Measurements from ENCODE around the gene EVI2B.
A peak's percentile ranks its signal among the peaks of the same experiment; 100 is the strongest.
"Not testable (repeated sequence)": the region's sequence is repeated elsewhere in the genome, so short reads cannot be mapped to it uniquely, and the experiment has no call there.

EVI2B gene

GRCh38 chr17:31313982-31314781, at the start of gene EVI2B:
EVI2B (minus strand) TSS chr17:31314054; CDS start chr17:31305609, 8,445 bp downstream.
- no peak for DNase-seq (ENCODE audit: low read depth in 2 of 2)

GRCh38 chr17:31357839-31358394, 44.1 kb upstream of the EVI2B start:
- no peak for DNase-seq (ENCODE audit: low read depth in 2 of 2)

- no peak for DNase-seq (ENCODE audit: low read depth in 2 of 2)
Measured at GRCh38 chr17:31357091-31357490, 43.2 kb upstream of the EVI2B start.

- DNase-seq (ENCODE audit: low read depth in 2 of 2): no peak
Measured at GRCh38 chr17:31355935-31356334, 42.1 kb upstream of the EVI2B start.

GRCh38 chr17:31349454-31349853, 35.6 kb upstream of the EVI2B start:
- no peak for DNase-seq (ENCODE audit: low read depth in 2 of 2)

GRCh38 chr17:31345191-31345747, 31.4 kb upstream of the EVI2B start:
- not testable (repeated sequence) for DNase-seq (ENCODE audit: low read depth in 2 of 2)

- peak; percentile 34 to 42 for DNase-seq (ENCODE audit: low read depth in 2 of 2)
Measured at GRCh38 chr17:31339906-31340661, 26.2 kb upstream of the EVI2B start.

GRCh38 chr17:31329221-31329620, 15.4 kb upstream of the EVI2B start:
- DNase-seq (ENCODE audit: low read depth in 2 of 2): no peak

- DNase-seq (ENCODE audit: low read depth in 2 of 2): peak; percentile 51 to 62
Measured at GRCh38 chr17:31328160-31328535, 14.3 kb upstream of the EVI2B start.

GRCh38 chr17:31327534-31328159, 13.8 kb upstream of the EVI2B start:
- DNase-seq (ENCODE audit: low read depth in 2 of 2): peak; percentile 85 to 89

GRCh38 chr17:31323551-31323950, 9.7 kb upstream of the EVI2B start:
- DNase-seq (ENCODE audit: low read depth in 2 of 2): no peak

GRCh38 chr17:31321966-31322365, 8.1 kb upstream of the EVI2B start:
- DNase-seq (ENCODE audit: low read depth in 2 of 2): no peak

- DNase-seq (ENCODE audit: low read depth in 2 of 2): peak; percentile 61 to 70
Measured at GRCh38 chr17:31321481-31321880, 7.6 kb upstream of the EVI2B start, which contains the start of gene EVI2A. EVI2A (minus strand) TSS chr17:31321622; CDS start chr17:31319013, 2,609 bp downstream.

GRCh38 chr17:31320791-31321190, 6.9 kb upstream of the EVI2B start:
- DNase-seq (ENCODE audit: low read depth in 2 of 2): no peak

GRCh38 chr17:31320241-31320640, 6.4 kb upstream of the EVI2B start:
- DNase-seq (ENCODE audit: low read depth in 2 of 2): no peak

GRCh38 chr17:31318851-31319661, 5.2 kb upstream of the EVI2B start:
- no peak for DNase-seq (ENCODE audit: low read depth in 2 of 2)

- no peak for DNase-seq (ENCODE audit: low read depth in 2 of 2)
Measured at GRCh38 chr17:31318298-31318801, 4.5 kb upstream of the EVI2B start.

GRCh38 chr17:31314782-31315100, 887 bp upstream of the EVI2B start:
- DNase-seq (ENCODE audit: low read depth in 2 of 2): no peak

- DNase-seq (ENCODE audit: low read depth in 2 of 2): not testable (repeated sequence)
Measured at GRCh38 chr17:31312223-31312622, 1.6 kb downstream of the EVI2B start.

GRCh38 chr17:31311526-31311925, 2.3 kb downstream of the EVI2B start:
- DNase-seq (ENCODE audit: low read depth in 2 of 2): no peak

- DNase-seq (ENCODE audit: low read depth in 2 of 2): no peak
Measured at GRCh38 chr17:31310886-31311285, 3.0 kb downstream of the EVI2B start.

Data from fibroblast of skin of left quadriceps (primary cell).